Endometrium (tissue), 2 donors: ENCODE data around the gene DOC2A.
"Not testable (repeated sequence)": the region's sequence is repeated elsewhere in the genome, so short reads cannot be mapped to it uniquely, and the experiment has no call there.

Experiments used
- FAIRE-seq: peaks from 2 replicates; lab custom pipeline; 2012; peaks lifted over from hg19 to GRCh38; lab: Jason Lieb, UNC
- donor health status: control.
- donor health status: control.

The DOC2A gene

DNA sequence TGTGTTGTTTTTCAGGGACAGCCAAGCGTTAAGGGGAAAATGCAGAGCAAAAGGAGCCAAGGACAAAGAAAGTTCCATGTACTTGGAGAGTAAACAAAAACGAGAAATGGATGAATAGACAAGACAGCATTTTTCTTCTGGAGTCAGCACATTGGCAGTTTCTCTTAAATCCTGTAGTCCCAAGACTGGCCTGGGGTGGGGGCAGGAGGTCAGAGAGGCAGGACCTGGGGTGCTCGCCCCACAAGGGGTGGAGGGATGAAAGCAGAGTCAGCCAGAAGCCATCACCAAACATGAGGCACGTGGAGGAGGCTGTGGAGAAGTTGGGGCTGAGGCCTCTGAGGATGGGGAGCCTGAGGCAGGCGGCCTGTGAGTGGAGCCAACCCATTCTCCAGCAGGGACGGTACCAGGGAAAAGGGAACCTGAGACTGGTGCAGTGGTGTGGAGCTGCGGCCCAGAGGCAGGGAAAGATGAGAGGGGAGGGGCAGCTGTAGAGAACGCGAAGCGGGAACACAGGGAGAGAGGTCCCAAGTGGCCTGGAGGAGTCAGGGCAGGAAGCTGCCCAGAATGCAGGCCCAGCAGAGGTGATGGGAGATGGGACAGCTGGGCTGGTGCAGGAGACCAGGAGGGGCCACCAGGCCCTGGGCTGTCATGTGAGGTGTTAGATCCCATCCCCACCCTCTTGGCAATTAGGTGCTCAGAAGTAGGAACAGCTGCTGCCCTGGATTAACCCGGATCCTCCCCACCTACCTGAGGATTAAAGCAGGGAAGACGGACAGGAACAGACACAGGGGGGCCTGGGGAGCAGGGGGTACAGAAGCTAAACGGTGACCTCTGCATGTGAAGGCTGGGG, 17.0 kb upstream of the DOC2A start:
- FAIRE-seq, result no peak

GRCh38 chr16:30026449-30026848, 15.6 kb upstream of the DOC2A start:
- FAIRE-seq, result no peak

DNA sequence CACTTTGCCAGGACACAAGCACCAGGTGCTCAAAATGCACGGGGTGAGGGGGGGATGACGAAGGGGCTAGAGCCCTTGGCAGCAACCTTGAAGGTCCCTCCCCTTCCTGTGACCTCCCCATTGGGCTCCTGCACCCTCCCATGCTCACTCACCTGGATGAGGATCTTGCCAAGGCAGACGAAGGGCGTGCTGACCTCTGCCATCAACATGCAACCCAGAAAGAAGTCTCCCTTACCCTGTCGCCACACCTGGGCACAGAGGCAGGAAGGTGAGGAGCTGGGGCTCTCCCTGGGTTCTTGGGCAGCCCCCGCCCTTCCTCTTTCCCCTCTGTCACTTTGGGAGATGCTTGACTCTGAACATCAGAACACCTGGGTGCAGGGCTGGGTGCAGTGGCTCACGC, 14.7 kb upstream of the DOC2A start:
- no peak for FAIRE-seq

GRCh38 chr16:30025156-30025555, 14.3 kb upstream of the DOC2A start:
- no peak for FAIRE-seq

- no peak for FAIRE-seq
Observed at GRCh38 chr16:30024451-30024850, 13.6 kb upstream of the DOC2A start.

- FAIRE-seq, result no peak
Observed at GRCh38 chr16:30023586-30023985, 12.8 kb upstream of the DOC2A start.

DNA sequence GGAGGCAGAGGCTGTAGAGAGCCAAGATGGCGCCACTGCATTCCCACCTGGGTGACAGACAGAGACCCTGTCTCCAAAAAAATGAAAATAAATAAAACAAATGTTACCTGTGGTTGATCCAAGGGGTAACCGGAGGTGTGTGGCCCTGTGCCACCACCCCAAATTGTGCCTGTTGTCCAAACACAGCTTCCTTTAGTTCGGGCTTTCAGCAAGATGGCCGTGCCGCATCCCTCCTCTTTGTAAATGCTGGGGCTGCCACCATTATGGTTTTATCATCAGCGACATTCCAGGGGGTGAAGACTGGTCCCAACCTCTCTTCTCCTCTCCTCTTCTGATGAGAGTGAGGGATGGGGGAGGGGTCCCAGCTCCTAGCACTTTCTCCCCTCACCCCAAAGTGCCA, 12.1 kb upstream of the DOC2A start, which contains the start of gene C16orf92:
C16orf92 (plus strand) TSS at position 312 of the 400 bp plus-strand sequence. CDS start 143 bp downstream, outside the sequence.
- no peak for FAIRE-seq

DNA sequence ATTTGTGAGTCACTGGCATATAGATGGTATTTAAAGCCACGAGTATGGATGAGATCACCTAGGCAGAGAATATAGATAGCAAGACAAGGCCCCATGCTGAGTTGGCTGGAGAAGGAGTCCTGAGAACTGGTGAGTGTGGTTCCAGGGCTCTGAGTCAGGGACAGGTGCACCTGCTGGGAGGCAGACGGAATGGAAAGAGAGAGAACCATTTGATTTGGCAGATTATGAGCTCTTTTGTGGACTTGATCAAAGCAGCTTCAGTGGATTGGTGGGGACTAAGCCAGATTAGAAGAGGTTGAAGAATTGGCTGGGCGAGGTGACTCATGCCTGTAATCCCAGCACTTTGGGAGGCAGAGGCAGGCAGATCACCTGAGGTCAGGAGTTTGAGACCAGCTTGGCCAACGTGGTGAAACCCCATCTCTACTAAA, 7.9 kb upstream of the DOC2A start:
- FAIRE-seq, result no peak

GRCh38 chr16:30017937-30018336, 7.1 kb upstream of the DOC2A start:
- FAIRE-seq, result not testable (repeated sequence)

DNA sequence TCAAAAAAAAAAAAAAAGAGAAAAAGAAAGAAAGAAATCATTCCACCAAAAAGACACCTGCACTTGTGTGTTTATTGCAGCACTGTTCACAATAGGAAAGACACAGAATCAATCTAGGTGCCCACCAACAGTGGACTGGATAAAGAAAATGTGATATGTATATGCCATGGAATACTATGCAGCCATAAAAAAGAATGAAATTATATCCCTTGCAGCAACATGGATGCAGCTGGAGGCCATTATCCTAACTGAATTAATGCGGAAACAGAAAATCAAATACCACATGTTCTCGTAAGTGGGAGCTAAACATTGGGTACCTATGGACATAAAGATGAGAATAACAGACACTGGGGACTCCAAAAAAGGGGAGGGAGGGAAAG, 6.4 kb upstream of the DOC2A start:
- FAIRE-seq, result no peak

DNA sequence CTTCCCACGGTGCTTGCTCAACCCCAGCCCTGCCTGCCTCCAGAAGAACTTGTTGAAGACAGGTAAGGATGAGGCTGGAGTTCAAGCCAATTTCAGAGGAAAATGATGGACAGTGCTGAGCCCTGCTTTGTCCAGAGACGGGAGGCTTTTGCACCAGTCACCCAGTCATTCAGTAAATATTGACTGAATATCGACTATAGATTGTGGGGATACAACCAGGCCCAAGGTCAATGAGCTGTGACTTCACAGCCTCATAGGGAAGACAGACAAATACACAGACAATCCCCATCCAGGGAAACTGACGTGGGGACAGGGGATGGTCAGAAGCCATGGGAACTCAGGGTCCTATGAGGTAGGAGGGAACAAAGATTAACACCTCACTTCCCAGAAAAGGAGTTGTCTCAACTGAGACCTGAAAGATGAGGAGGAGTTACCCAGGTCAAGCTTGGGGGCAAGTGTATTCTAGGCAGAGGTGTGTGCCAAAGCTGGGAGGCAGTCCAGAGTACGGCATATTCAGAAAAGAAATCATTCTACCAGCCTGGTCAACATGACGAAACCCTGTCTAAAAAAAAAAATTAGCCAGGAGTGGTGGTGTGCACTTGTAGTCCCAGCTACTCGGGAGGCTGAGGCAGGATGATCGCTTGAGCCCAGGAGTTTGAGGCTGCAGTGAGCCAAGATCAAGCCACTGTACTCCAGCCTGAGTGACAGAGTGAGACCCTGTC, 5.9 kb upstream of the DOC2A start:
- no peak for FAIRE-seq

DNA sequence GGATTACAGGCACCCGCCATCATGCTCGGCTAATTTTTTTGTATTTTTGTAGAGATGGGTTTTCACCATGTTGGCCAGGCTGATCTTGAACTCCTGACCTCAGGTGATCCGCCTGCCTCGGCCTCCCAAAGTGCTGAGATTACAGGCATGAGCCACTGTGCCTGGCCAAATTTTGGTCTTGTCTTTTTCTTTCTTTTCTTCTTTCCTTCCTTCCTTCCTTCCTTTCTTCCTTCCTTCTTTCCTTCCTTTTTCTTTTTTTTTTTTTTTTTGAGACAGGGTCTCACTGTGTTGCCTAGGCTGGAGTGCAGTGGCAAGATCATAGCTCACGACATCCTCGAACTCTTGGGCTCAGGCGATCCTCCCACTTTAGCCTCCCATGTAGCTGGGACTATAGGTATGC, 4.6 kb upstream of the DOC2A start:
- FAIRE-seq, result not testable (repeated sequence)

DNA sequence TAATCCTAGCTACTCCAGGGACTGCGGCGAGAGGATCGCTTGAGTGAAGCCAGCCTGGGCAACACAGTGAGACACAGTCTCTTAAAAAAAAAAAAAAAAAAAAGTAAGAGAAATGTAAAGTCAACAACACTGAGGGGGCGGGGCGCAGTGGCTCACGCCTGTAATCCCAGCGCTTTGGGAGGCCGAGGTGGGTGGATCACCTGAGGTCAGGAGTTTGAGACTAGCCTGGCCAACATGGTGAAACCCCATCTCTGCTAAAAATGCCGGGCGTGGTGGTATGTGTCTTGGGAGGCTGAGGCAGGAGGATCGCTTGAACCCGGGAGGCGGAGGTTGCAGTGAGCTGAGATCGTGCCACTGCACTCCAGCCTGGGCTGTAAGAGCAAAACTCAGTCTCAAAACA, 1.8 kb upstream of the DOC2A start:
- FAIRE-seq, result not testable (repeated sequence)

GRCh38 chr16:30011714-30012504, 1.1 kb upstream of the DOC2A start:
- no peak for FAIRE-seq

- FAIRE-seq, result no peak
Observed at GRCh38 chr16:30009990-30010843, 610 bp downstream of the DOC2A start.

GRCh38 chr16:30009085-30009862, 1.6 kb downstream of the DOC2A start:
- FAIRE-seq, result no peak

GRCh38 chr16:30007378-30007895, 3.4 kb downstream of the DOC2A start:
- no peak for FAIRE-seq

- FAIRE-seq, result no peak
Observed at GRCh38 chr16:30006659-30007377, 4.0 kb downstream of the DOC2A start.

- no peak for FAIRE-seq
Observed at GRCh38 chr16:30006095-30006473, 4.7 kb downstream of the DOC2A start.
